Breast epithelium (tissue), 3 donors: ENCODE measurements around the gene DMD.

Experiments
- POLR2A ChIP-seq: fragments of 450-650 bp; IDR thresholded peaks from one replicate; pipeline ENCODE4 v1.6.1; 2016; ENCODE audit warnings: antibody characterized with exemption, mild to moderate bottlenecking, moderate library complexity
- TF ChIP-seq, protein P1 (sequence below), 3 donors: fragments of 450-650 bp; IDR thresholded peaks; one replicate each; pipeline ENCODE4 v1.5.1; 2016 to 2017; ENCODE audit warnings: antibody characterized with exemption in 3 of 3, mild to moderate bottlenecking in 3 of 3, moderate library complexity in 3 of 3

DNA sequence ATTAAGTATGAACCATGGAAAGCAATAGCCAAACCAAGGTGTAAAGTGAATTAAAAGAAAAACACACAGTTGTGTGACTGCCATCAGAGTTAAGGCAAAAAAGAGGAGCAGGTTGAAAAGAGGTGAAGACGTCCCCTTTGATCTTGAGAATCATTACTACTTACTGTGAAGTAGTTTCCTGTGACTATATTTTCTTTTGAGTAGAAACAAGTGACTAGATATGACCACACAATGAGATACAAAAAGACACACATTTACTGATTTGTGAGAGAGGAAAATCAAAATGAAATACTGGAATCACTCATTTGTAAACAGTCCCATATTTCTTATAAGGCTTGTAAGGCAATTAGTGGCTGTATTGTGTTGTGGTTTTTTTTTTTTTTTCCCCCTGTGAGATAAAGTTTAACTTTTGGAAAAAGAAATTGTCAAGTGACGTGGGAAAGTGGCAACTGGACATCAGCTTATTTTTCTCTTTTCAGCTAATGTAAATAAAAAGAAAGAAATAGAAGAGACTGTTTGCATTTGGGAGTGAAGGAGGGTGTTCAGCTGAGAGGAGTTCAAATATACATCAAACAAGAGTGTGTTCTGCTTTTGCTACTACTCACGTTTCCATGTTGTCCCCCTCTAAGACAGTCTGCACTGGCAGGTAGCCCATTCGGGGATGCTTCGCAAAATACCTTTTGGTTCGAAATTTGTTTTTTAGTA is 2033.1 kb downstream of the DMD start:
- no peak for TF ChIP-seq POLR2A
- TF ChIP-seq, protein P1, sequence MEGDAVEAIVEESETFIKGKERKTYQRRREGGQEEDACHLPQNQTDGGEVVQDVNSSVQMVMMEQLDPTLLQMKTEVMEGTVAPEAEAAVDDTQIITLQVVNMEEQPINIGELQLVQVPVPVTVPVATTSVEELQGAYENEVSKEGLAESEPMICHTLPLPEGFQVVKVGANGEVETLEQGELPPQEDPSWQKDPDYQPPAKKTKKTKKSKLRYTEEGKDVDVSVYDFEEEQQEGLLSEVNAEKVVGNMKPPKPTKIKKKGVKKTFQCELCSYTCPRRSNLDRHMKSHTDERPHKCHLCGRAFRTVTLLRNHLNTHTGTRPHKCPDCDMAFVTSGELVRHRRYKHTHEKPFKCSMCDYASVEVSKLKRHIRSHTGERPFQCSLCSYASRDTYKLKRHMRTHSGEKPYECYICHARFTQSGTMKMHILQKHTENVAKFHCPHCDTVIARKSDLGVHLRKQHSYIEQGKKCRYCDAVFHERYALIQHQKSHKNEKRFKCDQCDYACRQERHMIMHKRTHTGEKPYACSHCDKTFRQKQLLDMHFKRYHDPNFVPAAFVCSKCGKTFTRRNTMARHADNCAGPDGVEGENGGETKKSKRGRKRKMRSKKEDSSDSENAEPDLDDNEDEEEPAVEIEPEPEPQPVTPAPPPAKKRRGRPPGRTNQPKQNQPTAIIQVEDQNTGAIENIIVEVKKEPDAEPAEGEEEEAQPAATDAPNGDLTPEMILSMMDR (IDR thresholded peaks at IDR 0.05), result no peak
